ENCODE results near the gene CXCL6.

- TF ChIP-seq, protein P1, sequence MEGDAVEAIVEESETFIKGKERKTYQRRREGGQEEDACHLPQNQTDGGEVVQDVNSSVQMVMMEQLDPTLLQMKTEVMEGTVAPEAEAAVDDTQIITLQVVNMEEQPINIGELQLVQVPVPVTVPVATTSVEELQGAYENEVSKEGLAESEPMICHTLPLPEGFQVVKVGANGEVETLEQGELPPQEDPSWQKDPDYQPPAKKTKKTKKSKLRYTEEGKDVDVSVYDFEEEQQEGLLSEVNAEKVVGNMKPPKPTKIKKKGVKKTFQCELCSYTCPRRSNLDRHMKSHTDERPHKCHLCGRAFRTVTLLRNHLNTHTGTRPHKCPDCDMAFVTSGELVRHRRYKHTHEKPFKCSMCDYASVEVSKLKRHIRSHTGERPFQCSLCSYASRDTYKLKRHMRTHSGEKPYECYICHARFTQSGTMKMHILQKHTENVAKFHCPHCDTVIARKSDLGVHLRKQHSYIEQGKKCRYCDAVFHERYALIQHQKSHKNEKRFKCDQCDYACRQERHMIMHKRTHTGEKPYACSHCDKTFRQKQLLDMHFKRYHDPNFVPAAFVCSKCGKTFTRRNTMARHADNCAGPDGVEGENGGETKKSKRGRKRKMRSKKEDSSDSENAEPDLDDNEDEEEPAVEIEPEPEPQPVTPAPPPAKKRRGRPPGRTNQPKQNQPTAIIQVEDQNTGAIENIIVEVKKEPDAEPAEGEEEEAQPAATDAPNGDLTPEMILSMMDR (IDR thresholded peaks at IDR 0.05), result no peak
- TF ChIP-seq POLR2A (IDR thresholded peaks at IDR 0.05) (no peak), POLR2AphosphoS5 (IDR thresholded peaks at IDR 0.05) (no peak)
Measured at GRCh38 chr4:73867783-73868182, 31.3 kb downstream of the CXCL6 start.

All from breast epithelium (tissue), 3 donors.